Fibroblast of skin of abdomen (primary cell): ENCODE data around the gene DCAF4. TPM values are rescaled to one million over a fixed set of nuclear protein-coding genes. Genes with fewer than 3 reads are reported as not detected.

Experiments
- DNase-seq: peaks from one replicate; pipeline ENCODE4 v3.0.0-alpha.2; 2013
- polyA plus RNA-seq, 2 experiments: library from polyadenylated mRNA; unstranded; fragments of 120-200 nt; gene quantifications; one replicate each; pipeline ENCODE4 v1.2.1, GENCODE V29; 2013; ENCODE audit not compliant: insufficient read length in 2 of 2

DCAF4 gene
- 16.8 TPM for polyA plus RNA-seq (2013, experiment 1 of 2; ENCODE audit: insufficient read length)
- polyA plus RNA-seq (2013, experiment 2 of 2; ENCODE audit: insufficient read length): 15.5 TPM

- peak; percentile 99 for DNase-seq
Observed at GRCh38 chr14:72926292-72927028, at the start of gene DCAF4. Gene DCAF4, plus strand, starts transcription at chr14:72926464. Its CDS starts 11,515 bp downstream, at chr14:72937979.

- no peak for DNase-seq
Observed at GRCh38 chr14:72876710-72877063, 49.6 kb upstream of the DCAF4 start.

GRCh38 chr14:72878746-72879145 is 47.5 kb upstream of the DCAF4 start:
- DNase-seq: no peak

GRCh38 chr14:72879431-72879830 is 46.8 kb upstream of the DCAF4 start:
- DNase-seq: no peak

GRCh38 chr14:72880164-72880563 is 46.1 kb upstream of the DCAF4 start:
- no peak for DNase-seq

GRCh38 chr14:72880820-72881219 is 45.4 kb upstream of the DCAF4 start:
- DNase-seq: no peak

GRCh38 chr14:72881543-72881942 is 44.7 kb upstream of the DCAF4 start:
- DNase-seq: no peak

- DNase-seq: no peak
Observed at GRCh38 chr14:72882047-72882446, 44.2 kb upstream of the DCAF4 start.

GRCh38 chr14:72882463-72882862 is 43.8 kb upstream of the DCAF4 start:
- no peak for DNase-seq

GRCh38 chr14:72883109-72883508 is 43.2 kb upstream of the DCAF4 start:
- DNase-seq: no peak

GRCh38 chr14:72883961-72884360 is 42.3 kb upstream of the DCAF4 start:
- DNase-seq: no peak

GRCh38 chr14:72884386-72884785 is 41.9 kb upstream of the DCAF4 start:
- no peak for DNase-seq

- DNase-seq: no peak
Observed at GRCh38 chr14:72887514-72887913, 38.8 kb upstream of the DCAF4 start.

GRCh38 chr14:72888192-72888591 is 38.1 kb upstream of the DCAF4 start:
- no peak for DNase-seq

- no peak for DNase-seq
Observed at GRCh38 chr14:72888636-72889201, 37.5 kb upstream of the DCAF4 start.

- DNase-seq: no peak
Observed at GRCh38 chr14:72889366-72889765, 36.9 kb upstream of the DCAF4 start.

GRCh38 chr14:72891666-72892102 is 34.6 kb upstream of the DCAF4 start:
- no peak for DNase-seq

- DNase-seq: no peak
Observed at GRCh38 chr14:72892103-72892878, 34.0 kb upstream of the DCAF4 start.

- DNase-seq: no peak
Observed at GRCh38 chr14:72892879-72893635, 33.2 kb upstream of the DCAF4 start.

- peak; percentile 96 for DNase-seq
Observed at GRCh38 chr14:72893636-72894322, 32.5 kb upstream of the DCAF4 start, which contains the start of gene DPF3. Gene DPF3, minus strand, starts transcription at chr14:72894101. Its CDS starts 13 bp downstream, at chr14:72894088.

GRCh38 chr14:72894323-72894622 is 32.0 kb upstream of the DCAF4 start:
- no peak for DNase-seq
